ENCODE measurements around the gene YPEL1. TPM values are rescaled to one million over a fixed set of nuclear protein-coding genes. Genes with fewer than 3 reads are reported as not detected.

Gene YPEL1
- total and polyA plus RNA-seq, 2 of the 13 experiments (the other 11 are each of a cell fraction or from before 2014, with no cell fraction given): 0.33 to 2.5 TPM

DNA sequence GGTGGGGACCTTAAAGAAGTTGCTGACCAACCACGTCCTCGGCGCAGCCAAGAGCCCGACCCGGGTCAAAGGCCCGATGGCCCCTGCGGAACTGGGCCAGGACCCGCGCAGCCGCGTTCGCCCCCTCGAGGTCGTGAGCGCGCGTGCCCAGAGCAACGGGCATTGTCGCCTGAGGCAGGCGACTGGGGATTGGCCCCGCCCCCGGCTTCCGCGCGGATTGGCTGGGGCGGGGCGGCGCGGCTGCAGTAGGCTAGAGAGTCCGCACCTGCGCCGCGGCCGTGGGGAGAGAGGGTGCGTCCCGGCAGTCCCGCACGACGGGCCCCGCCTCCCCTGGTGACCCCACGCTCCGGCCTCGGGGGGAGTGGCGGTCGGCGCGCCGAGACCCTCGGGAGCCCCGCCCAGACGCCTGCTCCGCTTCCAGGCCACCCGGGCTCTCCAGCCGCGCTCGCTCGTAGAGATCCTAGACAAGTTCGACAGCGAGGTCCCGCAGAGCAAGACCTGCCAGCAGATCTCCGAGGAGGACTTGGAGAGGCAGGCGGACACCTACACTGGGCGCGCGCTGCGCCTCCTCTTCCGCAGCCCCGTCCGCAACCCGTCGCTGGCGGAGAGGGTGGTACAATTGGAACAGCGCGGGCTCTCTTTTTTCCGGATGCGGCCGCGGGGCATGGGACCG, 78.1 kb downstream of the YPEL1 start (continued):
- TF ChIP-seq, protein P1, sequence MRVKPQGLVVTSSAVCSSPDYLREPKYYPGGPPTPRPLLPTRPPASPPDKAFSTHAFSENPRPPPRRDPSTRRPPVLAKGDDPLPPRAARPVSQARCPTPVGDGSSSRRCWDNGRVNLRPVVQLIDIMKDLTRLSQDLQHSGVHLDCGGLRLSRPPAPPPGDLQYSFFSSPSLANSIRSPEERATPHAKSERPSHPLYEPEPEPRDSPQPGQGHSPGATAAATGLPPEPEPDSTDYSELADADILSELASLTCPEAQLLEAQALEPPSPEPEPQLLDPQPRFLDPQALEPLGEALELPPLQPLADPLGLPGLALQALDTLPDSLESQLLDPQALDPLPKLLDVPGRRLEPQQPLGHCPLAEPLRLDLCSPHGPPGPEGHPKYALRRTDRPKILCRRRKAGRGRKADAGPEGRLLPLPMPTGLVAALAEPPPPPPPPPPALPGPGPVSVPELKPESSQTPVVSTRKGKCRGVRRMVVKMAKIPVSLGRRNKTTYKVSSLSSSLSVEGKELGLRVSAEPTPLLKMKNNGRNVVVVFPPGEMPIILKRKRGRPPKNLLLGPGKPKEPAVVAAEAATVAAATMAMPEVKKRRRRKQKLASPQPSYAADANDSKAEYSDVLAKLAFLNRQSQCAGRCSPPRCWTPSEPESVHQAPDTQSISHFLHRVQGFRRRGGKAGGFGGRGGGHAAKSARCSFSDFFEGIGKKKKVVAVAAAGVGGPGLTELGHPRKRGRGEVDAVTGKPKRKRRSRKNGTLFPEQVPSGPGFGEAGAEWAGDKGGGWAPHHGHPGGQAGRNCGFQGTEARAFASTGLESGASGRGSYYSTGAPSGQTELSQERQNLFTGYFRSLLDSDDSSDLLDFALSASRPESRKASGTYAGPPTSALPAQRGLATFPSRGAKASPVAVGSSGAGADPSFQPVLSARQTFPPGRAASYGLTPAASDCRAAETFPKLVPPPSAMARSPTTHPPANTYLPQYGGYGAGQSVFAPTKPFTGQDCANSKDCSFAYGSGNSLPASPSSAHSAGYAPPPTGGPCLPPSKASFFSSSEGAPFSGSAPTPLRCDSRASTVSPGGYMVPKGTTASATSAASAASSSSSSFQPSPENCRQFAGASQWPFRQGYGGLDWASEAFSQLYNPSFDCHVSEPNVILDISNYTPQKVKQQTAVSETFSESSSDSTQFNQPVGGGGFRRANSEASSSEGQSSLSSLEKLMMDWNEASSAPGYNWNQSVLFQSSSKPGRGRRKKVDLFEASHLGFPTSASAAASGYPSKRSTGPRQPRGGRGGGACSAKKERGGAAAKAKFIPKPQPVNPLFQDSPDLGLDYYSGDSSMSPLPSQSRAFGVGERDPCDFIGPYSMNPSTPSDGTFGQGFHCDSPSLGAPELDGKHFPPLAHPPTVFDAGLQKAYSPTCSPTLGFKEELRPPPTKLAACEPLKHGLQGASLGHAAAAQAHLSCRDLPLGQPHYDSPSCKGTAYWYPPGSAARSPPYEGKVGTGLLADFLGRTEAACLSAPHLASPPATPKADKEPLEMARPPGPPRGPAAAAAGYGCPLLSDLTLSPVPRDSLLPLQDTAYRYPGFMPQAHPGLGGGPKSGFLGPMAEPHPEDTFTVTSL (CRISPR knock-in tag; IDR thresholded peaks at IDR 0.05; ENCODE audit: borderline replicate concordance): 0 out of 2 replicates have a peak, but pooled peaks have one; percentile 31
- TF ChIP-seq HNF4A (CRISPR knock-in tag; IDR thresholded peaks at IDR 0.05) (no peak), ZBTB8A (CRISPR knock-in tag; IDR thresholded peaks at IDR 0.05; ENCODE audit: borderline replicate concordance, low read depth) (no peak), RFX1 (IDR thresholded peaks at IDR 0.05) (no peak), NRL (CRISPR knock-in tag; IDR thresholded peaks at IDR 0.05; ENCODE audit: borderline replicate concordance) (peak; percentile 46; the same call in 1 of the 2 replicates), ZNF33A (CRISPR knock-in tag; IDR thresholded peaks at IDR 0.05; ENCODE audit: borderline replicate concordance) (no peak), HOXA3 (CRISPR knock-in tag; IDR thresholded peaks at IDR 0.05) (peak; percentile 80; the same call in 1 of the 2 replicates), NBN (conservative IDR thresholded peaks at IDR 0.05) (no peak), TOPORS (CRISPR knock-in tag; IDR thresholded peaks at IDR 0.05) (peak; percentile 92), MBD4 (IDR thresholded peaks at IDR 0.05; ENCODE audit: borderline replicate concordance, low read length) (no peak)
- TF ChIP-seq, protein P2, sequence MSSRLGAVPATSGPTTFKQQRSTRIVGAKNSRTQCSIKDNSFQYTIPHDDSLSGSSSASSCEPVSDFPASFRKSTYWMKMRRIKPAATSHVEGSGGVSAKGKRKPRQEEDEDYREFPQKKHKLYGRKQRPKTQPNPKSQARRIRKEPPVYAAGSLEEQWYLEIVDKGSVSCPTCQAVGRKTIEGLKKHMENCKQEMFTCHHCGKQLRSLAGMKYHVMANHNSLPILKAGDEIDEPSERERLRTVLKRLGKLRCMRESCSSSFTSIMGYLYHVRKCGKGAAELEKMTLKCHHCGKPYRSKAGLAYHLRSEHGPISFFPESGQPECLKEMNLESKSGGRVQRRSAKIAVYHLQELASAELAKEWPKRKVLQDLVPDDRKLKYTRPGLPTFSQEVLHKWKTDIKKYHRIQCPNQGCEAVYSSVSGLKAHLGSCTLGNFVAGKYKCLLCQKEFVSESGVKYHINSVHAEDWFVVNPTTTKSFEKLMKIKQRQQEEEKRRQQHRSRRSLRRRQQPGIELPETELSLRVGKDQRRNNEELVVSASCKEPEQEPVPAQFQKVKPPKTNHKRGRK (CRISPR knock-in tag; IDR thresholded peaks at IDR 0.05): no peak
- TF ChIP-seq, protein P3, sequence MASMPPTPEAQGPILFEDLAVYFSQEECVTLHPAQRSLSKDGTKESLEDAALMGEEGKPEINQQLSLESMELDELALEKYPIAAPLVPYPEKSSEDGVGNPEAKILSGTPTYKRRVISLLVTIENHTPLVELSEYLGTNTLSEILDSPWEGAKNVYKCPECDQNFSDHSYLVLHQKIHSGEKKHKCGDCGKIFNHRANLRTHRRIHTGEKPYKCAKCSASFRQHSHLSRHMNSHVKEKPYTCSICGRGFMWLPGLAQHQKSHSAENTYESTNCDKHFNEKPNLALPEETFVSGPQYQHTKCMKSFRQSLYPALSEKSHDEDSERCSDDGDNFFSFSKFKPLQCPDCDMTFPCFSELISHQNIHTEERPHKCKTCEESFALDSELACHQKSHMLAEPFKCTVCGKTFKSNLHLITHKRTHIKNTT (CRISPR knock-in tag; IDR thresholded peaks at IDR 0.05): no peak
- TF ChIP-seq, protein P4, sequence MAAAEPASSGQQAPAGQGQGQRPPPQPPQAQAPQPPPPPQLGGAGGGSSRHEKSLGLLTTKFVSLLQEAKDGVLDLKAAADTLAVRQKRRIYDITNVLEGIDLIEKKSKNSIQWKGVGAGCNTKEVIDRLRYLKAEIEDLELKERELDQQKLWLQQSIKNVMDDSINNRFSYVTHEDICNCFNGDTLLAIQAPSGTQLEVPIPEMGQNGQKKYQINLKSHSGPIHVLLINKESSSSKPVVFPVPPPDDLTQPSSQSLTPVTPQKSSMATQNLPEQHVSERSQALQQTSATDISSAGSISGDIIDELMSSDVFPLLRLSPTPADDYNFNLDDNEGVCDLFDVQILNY (CRISPR knock-in tag; conservative IDR thresholded peaks at IDR 0.05): no peak; the same call in 1 of the 2 replicates
- TF ChIP-seq, protein P5, sequence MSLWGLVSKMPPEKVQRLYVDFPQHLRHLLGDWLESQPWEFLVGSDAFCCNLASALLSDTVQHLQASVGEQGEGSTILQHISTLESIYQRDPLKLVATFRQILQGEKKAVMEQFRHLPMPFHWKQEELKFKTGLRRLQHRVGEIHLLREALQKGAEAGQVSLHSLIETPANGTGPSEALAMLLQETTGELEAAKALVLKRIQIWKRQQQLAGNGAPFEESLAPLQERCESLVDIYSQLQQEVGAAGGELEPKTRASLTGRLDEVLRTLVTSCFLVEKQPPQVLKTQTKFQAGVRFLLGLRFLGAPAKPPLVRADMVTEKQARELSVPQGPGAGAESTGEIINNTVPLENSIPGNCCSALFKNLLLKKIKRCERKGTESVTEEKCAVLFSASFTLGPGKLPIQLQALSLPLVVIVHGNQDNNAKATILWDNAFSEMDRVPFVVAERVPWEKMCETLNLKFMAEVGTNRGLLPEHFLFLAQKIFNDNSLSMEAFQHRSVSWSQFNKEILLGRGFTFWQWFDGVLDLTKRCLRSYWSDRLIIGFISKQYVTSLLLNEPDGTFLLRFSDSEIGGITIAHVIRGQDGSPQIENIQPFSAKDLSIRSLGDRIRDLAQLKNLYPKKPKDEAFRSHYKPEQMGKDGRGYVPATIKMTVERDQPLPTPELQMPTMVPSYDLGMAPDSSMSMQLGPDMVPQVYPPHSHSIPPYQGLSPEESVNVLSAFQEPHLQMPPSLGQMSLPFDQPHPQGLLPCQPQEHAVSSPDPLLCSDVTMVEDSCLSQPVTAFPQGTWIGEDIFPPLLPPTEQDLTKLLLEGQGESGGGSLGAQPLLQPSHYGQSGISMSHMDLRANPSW (CRISPR knock-in tag; IDR thresholded peaks at IDR 0.05; ENCODE audit: borderline replicate concordance): peak; percentile 31; the same call in 1 of the 2 replicates
- TF ChIP-seq, protein P6, sequence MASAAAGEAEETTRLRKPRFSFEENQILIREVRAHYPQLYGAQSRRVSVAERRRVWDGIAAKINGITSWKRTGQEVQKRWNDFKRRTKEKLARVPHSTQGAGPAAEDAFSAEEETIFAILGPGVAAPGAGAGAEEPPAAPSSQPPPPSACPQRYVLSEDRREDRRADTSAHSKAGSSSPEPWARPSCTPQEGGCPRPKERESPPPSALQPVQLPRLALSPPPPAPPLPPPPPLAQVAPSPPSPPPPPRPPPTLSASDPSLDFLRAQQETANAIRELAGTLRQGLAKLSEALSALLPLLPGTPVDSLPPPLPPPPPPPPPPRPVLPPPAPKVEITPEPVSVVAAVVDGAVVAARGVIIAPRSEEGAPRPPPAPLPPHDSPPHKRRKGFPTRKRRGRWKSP (CRISPR knock-in tag; IDR thresholded peaks at IDR 0.05): peak; percentile 36; the same call in 1 of the 2 replicates

All from HepG2 (cell line).